ENCODE measurements around the gene TRIM56. TPM values are rescaled to one million over a fixed set of nuclear protein-coding genes. Genes with fewer than 3 reads are reported as not detected.

Gene TRIM56
- total RNA-seq, 4 donors from 2014 or later: 13.9 to 22.2 (median 17.3) TPM

DNA sequence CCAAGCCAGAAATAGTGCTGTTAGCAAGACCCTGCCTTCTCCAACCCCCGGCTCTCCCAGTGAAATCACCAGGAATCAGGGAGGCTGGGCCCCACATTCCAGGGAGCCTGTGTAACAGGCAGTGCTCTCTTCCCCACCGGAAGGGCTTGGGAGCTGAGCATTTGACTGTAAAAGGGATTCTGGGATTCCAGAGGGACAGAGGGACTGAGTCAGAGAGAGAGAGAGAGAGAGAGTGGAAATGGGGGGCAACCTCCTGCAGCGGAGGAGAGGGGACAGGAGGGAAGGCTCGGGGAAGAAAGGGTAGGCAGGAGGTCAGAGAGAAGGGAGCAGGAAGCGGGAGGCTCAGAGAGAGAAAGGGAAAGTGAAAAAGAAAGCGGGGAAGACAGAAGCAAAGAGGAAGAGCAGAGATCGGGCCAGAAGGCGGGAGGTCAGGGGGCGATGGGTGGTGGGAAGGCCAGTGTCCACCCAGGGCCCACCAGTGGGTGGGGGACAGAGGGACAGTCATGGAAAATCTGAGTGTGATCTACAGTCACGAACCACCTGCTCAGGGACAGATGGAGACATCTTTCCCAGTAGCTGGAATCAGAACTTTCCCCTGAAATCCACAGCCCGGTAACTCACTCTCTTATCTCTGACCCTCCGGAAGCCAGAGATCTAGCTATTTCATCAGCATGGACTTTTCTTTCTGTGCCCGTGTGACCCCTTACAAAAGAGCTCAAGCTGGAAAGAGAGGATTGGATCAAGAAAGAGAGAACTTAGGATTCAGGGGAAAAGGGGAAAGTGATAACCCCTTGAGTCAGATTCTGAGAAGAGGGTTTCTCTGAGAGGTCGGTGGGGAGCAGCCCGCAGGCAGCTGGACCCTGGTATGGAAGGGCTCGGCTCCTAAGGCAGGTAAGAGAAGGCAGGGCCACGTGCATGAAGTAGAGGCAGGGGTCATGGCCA is 37.0 kb downstream of the TRIM56 start:
- peak; percentile 49 to 92 for DNase-seq (ENCODE audit: low spot score in 2 of 2)

GRCh38 chr7:101122933-101123702 is 37.8 kb downstream of the TRIM56 start:
- TF ChIP-seq CTCF (IDR thresholded peaks at IDR 0.05) (no peak), POLR2A (IDR thresholded peaks at IDR 0.05) (no peak)
- intact Hi-C loops (cut with DNase I; ENCODE audit: low total_unique reads): no loop called here
- WGBS, 2 donors: 92 to 95% methylated on average over 11 of the region's 11 CpGs
- DNase-seq (ENCODE audit: low spot score in 2 of 2): no peak
- no peak overlapping the region for H3K4me3 ChIP-seq (ENCODE audit: low read depth, poor library complexity, severe bottlenecking)

More for the DNA sequence above, 37.0 kb downstream of the TRIM56 start:
- no peak overlapping the region for H3K4me3 ChIP-seq (ENCODE audit: low read depth, poor library complexity, severe bottlenecking)
- TF ChIP-seq POLR2A (IDR thresholded peaks at IDR 0.05): no peak
- TF ChIP-seq CTCF (IDR thresholded peaks at IDR 0.05): no peak
- intact Hi-C loops (cut with DNase I; ENCODE audit: low total_unique reads): no loop called here
- WGBS, 2 donors: 29 to 34% methylated on average over 17 of the region's 17 CpGs

- DNase-seq (ENCODE audit: low spot score in 2 of 2): no peak
- H3K4me3 ChIP-seq (ENCODE audit: low read depth, poor library complexity, severe bottlenecking): no peak overlapping the region
- WGBS, 2 donors: 84 to 95% methylated on average over 3 of the region's 3 CpGs
- intact Hi-C loops (cut with DNase I; ENCODE audit: low total_unique reads): no loop called here
- TF ChIP-seq POLR2A (IDR thresholded peaks at IDR 0.05): no peak
- TF ChIP-seq CTCF (IDR thresholded peaks at IDR 0.05): no peak
Observed at GRCh38 chr7:101123703-101124068, 38.4 kb downstream of the TRIM56 start.

- DNase-seq (ENCODE audit: low spot score in 2 of 2): no peak
- WGBS, 2 donors: 21 to 28% methylated on average over 7 of the region's 7 CpGs
- TF ChIP-seq POLR2A (IDR thresholded peaks at IDR 0.05) (no peak), CTCF (IDR thresholded peaks at IDR 0.05) (no peak)
- intact Hi-C loops (cut with DNase I; ENCODE audit: low total_unique reads): no loop called here
- no peak overlapping the region for H3K4me3 ChIP-seq (ENCODE audit: low read depth, poor library complexity, severe bottlenecking)
Observed at GRCh38 chr7:101124376-101125056, 39.2 kb downstream of the TRIM56 start.

DNA sequence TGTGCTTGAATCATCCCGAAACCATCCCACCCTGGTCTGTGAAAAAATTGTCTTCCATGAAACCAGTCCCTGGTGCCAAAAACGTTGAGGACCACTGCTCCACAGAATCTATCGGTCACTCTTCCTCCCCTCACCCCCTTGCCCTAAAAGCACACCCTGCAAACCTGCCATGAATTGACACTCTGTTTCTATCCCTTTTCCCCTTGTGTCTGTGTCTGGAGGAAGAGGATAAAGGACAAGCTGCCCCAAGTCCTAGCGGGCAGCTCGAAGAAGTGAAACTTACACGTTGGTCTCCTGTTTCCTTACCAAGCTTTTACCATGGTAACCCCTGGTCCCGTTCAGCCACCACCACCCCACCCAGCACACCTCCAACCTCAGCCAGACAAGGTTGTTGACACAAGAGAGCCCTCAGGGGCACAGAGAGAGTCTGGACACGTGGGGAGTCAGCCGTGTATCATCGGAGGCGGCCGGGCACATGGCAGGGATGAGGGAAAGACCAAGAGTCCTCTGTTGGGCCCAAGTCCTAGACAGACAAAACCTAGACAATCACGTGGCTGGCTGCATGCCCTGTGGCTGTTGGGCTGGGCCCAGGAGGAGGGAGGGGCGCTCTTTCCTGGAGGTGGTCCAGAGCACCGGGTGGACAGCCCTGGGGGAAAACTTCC is 40.8 kb downstream of the TRIM56 start:
- TF ChIP-seq POLR2A (IDR thresholded peaks at IDR 0.05) (no peak), CTCF (IDR thresholded peaks at IDR 0.05) (peak in 1 of 3 donors; percentile 89)
- intact Hi-C loops (cut with DNase I; ENCODE audit: low total_unique reads): no loop called here
- WGBS, 2 donors: 20 to 24% methylated on average over 15 of the region's 15 CpGs
- DNase-seq (ENCODE audit: low spot score in 2 of 2): peak; percentile 38 to 92
- H3K4me3 ChIP-seq (ENCODE audit: low read depth, poor library complexity, severe bottlenecking): no peak overlapping the region
